Bronchial epithelial cell (primary cell): Measurements from ENCODE around the gene SMNDC1. TPM values are rescaled to one million over a fixed set of nuclear protein-coding genes. Genes with fewer than 3 reads are reported as not detected.

Source experiments
- DNase-seq: peaks from one replicate; pipeline ENCODE4 v3.0.0-alpha.2; 2010; ENCODE audit warnings: low read depth
- FAIRE-seq: peaks from 2 replicates; lab custom pipeline; 2011; peaks lifted over from hg19 to GRCh38; lab: Jason Lieb, UNC
- H3K27me3 ChIP-seq: 2 replicates; pipeline ENCODE4 v1.5.1; 2011; ENCODE audit warnings: low read length; ENCODE audit not compliant: control insufficient read depth, insufficient read depth
- H3K36me3 ChIP-seq: 2 replicates; pipeline ENCODE4 v1.5.1; 2011; ENCODE audit warnings: low read length; ENCODE audit not compliant: control insufficient read depth, insufficient read depth
- H3K4me3 ChIP-seq: 2 replicates; pipeline ENCODE4 v1.5.1; 2011; ENCODE audit warnings: mild to moderate bottlenecking, low read depth, low read length, control low read depth
- total RNA-seq: library from RNA; depleted of rRNA; stranded (reverse); fragments of >200 nt; gene quantifications from 2 replicates; pipeline ENCODE4 v1.2.1, GENCODE V29; 2014
- TF ChIP-seq, protein P1 (sequence below): IDR thresholded peaks from 2 replicates; pipeline ENCODE4 v1.5.1; 2011; ENCODE audit warnings: mild to moderate bottlenecking, moderate library complexity, low read length, control low read depth, inconsistent platforms; ENCODE audit not compliant: insufficient read depth, severe bottlenecking

Gene SMNDC1
- total RNA-seq, 1 donor from 2014 or later: 6.3 TPM

DNA sequence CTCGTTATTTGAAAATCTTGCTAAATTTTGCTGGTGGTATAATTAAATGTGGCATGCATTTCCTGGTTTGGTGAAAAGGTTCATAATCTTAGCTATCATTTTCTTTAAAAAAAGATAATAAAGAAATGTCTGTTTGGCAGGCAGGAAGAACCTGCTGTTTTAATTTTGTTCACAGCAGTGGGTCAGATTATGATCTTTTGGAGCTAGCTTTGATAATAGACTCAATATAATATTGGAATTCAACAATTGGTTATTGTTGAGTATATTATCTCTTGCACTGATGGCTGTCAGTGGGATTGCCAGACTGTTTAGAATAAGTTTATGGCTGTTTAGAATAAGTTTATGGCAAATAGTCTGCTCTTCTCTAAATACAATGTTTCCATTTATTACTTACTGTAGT lies 62.2 kb downstream of the SMNDC1 start:
- Histone ChIP-seq H3K4me3 (no peak overlapping the region), H3K36me3 (no peaks in the 10 kb centered on the region), H3K27me3 (no peaks in the 10 kb centered on the region)
- TF ChIP-seq, protein P1, sequence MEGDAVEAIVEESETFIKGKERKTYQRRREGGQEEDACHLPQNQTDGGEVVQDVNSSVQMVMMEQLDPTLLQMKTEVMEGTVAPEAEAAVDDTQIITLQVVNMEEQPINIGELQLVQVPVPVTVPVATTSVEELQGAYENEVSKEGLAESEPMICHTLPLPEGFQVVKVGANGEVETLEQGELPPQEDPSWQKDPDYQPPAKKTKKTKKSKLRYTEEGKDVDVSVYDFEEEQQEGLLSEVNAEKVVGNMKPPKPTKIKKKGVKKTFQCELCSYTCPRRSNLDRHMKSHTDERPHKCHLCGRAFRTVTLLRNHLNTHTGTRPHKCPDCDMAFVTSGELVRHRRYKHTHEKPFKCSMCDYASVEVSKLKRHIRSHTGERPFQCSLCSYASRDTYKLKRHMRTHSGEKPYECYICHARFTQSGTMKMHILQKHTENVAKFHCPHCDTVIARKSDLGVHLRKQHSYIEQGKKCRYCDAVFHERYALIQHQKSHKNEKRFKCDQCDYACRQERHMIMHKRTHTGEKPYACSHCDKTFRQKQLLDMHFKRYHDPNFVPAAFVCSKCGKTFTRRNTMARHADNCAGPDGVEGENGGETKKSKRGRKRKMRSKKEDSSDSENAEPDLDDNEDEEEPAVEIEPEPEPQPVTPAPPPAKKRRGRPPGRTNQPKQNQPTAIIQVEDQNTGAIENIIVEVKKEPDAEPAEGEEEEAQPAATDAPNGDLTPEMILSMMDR: no peak
- DNase-seq: no peak
- no peak for FAIRE-seq

GRCh38 chr10:110241841-110242240 lies 62.9 kb downstream of the SMNDC1 start:
- H3K36me3 ChIP-seq: no peaks in the 10 kb centered on the region
- no peaks in the 10 kb centered on the region for H3K27me3 ChIP-seq
- TF ChIP-seq, protein P1: no peak
- FAIRE-seq (no peak), DNase-seq (no peak)
- H3K4me3 ChIP-seq: no peak overlapping the region

- no peaks in the 10 kb centered on the region for H3K27me3 ChIP-seq
- no peak for FAIRE-seq
- TF ChIP-seq, protein P1: no peak
- H3K4me3 ChIP-seq: no peak overlapping the region
- no peaks in the 10 kb centered on the region for H3K36me3 ChIP-seq
- no peak for DNase-seq
These were observed 63.3 kb downstream of the SMNDC1 start for GRCh38 chr10:110241407-110241806.

Other genes starting within 250 kb of the SMNDC1 start
- gene MXI1, start 97.3 kb downstream of the SMNDC1 start, total RNA-seq: 26.5 and 48.7 TPM in 2 replicates
- gene DUSP5, start 193.0 kb upstream of the SMNDC1 start, total RNA-seq: 40.1 and 115 TPM in 2 replicates